Mesothelial cell of epicardium (in vitro differentiated cells): ENCODE results near the gene PDGFD. TPM values are rescaled to one million over a fixed set of nuclear protein-coding genes. Genes with fewer than 3 reads are reported as not detected.

Source experiments
- DNase-seq, 2 experiments: peaks; one replicate each; pipeline ENCODE4 v3.0.0; 2021; ENCODE audit warnings: low spot score in 2 of 2; ENCODE audit not compliant: unreplicated experiment in 2 of 2
- H3K27ac Mint-ChIP-seq: 2 replicates; pipeline ENCODE4 v1.8.0; 2021; ENCODE audit warnings: mixed read lengths
- H3K27me3 Mint-ChIP-seq: 2 replicates; pipeline ENCODE4 v1.8.0; 2021; ENCODE audit warnings: low read depth, mixed read lengths
- H3K36me3 Mint-ChIP-seq: 2 replicates; pipeline ENCODE4 v1.8.0; 2021; ENCODE audit warnings: mixed read lengths
- H3K4me1 Mint-ChIP-seq: 2 replicates; pipeline ENCODE4 v1.8.0; 2021; ENCODE audit warnings: mixed read lengths
- H3K4me3 Mint-ChIP-seq: 2 replicates; pipeline ENCODE4 v1.8.0; 2021; ENCODE audit warnings: mild to moderate bottlenecking, moderate library complexity, mixed read lengths
- H3K9me3 Mint-ChIP-seq: 2 replicates; pipeline ENCODE4 v1.8.0; 2021; ENCODE audit warnings: mixed read lengths
- total RNA-seq: library from RNA; stranded (reverse); gene quantifications from 3 replicates; pipeline ENCODE4 v1.2.1, GENCODE V29; 2021
- TF ChIP-seq, protein P1 (sequence below): fragments of 200-600 bp; sonication (generic); IDR thresholded peaks from one replicate; pipeline ENCODE4 v1.5.0; 2021; ENCODE audit warnings: antibody characterized with exemption; ENCODE audit not compliant: unreplicated experiment

PDGFD gene
- total RNA-seq, 1 donor from 2014 or later: 29.1 TPM

DNA sequence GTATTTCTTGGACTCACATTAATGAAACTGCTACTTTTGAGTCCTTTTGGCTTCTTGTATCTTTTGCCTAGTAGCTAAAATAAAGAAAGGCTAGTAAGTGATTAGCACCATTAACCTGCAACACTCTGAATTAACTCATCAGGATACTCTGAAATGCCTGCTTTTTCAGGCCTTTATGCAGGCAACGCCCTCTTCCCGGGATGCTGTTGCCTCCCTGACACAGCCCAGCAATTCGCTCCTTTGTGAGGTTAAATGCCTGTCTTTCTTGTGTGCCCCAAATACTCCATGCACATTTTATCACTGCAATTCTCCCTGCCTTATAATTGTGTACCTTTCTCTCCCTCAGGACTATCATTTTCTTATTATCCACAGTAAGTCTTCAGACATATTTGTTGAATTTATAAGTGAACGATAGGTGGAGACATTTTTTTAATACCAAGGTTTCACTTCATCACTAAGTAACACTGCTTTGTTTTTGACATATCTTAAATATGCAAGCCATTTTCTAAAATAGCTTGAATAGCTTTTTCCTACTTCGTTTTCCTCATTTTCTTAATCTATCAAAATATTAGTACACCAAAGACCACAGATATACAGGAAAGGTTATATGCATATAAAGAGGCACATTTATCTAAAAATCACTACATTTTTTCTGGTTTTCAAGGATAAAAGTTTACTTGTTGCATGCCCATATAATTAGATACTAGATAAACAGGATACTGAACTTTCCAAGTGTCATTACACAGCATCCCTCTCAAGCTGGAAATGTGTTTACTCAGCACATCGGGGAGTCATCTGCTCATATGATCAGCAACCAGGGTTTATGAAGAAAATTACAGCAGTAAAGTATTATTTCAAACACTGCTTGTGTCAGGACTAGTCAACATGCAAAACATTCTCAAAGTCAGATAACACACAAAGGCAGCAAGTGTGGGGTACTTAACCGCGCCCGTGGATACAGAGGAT lies 176.0 kb downstream of the PDGFD start:
- DNase-seq: no peak
- no peak overlapping the region for H3K27ac Mint-ChIP-seq
- TF ChIP-seq, protein P1, sequence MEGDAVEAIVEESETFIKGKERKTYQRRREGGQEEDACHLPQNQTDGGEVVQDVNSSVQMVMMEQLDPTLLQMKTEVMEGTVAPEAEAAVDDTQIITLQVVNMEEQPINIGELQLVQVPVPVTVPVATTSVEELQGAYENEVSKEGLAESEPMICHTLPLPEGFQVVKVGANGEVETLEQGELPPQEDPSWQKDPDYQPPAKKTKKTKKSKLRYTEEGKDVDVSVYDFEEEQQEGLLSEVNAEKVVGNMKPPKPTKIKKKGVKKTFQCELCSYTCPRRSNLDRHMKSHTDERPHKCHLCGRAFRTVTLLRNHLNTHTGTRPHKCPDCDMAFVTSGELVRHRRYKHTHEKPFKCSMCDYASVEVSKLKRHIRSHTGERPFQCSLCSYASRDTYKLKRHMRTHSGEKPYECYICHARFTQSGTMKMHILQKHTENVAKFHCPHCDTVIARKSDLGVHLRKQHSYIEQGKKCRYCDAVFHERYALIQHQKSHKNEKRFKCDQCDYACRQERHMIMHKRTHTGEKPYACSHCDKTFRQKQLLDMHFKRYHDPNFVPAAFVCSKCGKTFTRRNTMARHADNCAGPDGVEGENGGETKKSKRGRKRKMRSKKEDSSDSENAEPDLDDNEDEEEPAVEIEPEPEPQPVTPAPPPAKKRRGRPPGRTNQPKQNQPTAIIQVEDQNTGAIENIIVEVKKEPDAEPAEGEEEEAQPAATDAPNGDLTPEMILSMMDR: no peak
- no peaks in the 10 kb centered on the region for H3K27me3 Mint-ChIP-seq
- no peaks in the 10 kb centered on the region for H3K4me1 Mint-ChIP-seq
- no peak overlapping the region for H3K4me3 Mint-ChIP-seq
- peaks cover 22% of the 10 kb centered on the region for H3K36me3 Mint-ChIP-seq
- peaks cover 20% of the 10 kb centered on the region for H3K9me3 Mint-ChIP-seq

- TF ChIP-seq, protein P1: no peak
- H3K36me3 Mint-ChIP-seq: peaks cover 31% of the 10 kb centered on the region
- no peaks in the 10 kb centered on the region for H3K4me1 Mint-ChIP-seq
- no peak overlapping the region for H3K27ac Mint-ChIP-seq
- peaks cover 28% of the 10 kb centered on the region for H3K9me3 Mint-ChIP-seq
- no peak for DNase-seq
- H3K27me3 Mint-ChIP-seq: no peaks in the 10 kb centered on the region
- H3K4me3 Mint-ChIP-seq: no peak overlapping the region
Measured at GRCh38 chr11:103985041-103985440, 178.9 kb downstream of the PDGFD start.

GRCh38 chr11:103980108-103980507 lies 183.8 kb downstream of the PDGFD start:
- Mint-ChIP-seq H3K27me3 (no peaks in the 10 kb centered on the region), H3K4me3 (no peak overlapping the region), H3K36me3 (peaks cover 38% of the 10 kb centered on the region), H3K4me1 (peaks cover 17% of the 10 kb centered on the region), H3K27ac (no peak overlapping the region), H3K9me3 (peaks cover 46% of the 10 kb centered on the region)
- TF ChIP-seq, protein P1: no peak
- DNase-seq: no peak

DNA sequence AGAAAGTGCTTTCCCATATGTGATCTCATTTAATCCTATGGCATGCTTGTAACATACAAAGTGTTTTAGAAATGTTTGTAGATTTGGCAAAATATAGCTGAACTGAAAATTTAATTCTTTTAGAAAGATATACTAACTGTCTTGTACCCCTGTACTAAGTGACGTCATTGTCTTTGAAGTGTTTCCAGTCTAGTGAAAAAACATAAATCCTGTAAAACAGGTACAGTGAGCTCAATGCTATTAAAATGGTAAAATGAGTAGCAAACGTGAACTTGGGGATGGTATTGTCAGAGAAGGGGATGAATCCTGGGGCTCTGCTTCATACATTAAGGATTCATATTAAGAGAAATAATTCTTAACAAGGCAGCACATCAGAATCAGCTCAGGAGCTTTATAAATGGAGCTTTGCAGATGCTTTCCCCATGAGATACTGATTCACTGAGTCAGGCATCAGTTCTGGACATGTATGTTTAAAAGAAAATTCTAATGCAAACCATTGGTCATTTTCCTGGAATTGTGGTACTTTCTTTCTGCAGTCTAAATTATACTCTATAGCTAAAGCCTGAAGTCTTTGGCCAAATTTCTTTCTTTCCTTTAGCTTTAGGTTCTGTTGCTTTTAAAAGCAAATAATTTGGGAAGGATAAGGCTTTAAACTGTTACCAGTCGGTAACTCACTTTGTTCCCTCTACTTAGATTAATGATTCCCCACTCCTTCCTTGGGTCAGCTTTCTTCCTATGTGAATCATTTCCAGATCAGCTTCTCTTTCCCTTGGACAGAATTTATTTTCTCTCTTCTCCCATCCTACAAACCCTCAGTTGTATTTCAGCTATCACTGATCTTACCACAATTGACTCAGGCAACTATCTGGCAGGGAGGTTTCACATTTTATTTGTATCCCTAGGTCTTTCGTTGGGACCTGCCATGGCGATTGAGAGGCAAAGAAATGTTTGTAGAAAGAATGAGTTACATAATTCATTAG lies 185.0 kb downstream of the PDGFD start:
- Mint-ChIP-seq H3K4me3 (no peak overlapping the region), H3K36me3 (peaks cover 33% of the 10 kb centered on the region), H3K27me3 (no peaks in the 10 kb centered on the region), H3K9me3 (peaks cover 41% of the 10 kb centered on the region), H3K27ac (peak overlapping the region; percentile 26), H3K4me1 (peaks cover 17% of the 10 kb centered on the region)
- TF ChIP-seq, protein P1: no peak
- DNase-seq: no peak

GRCh38 chr11:103972013-103972412 lies 191.9 kb downstream of the PDGFD start:
- DNase-seq: no peak
- no peak overlapping the region for H3K27ac Mint-ChIP-seq
- TF ChIP-seq, protein P1: no peak
- no peak overlapping the region for H3K4me3 Mint-ChIP-seq
- H3K9me3 Mint-ChIP-seq: peaks cover 18% of the 10 kb centered on the region
- H3K27me3 Mint-ChIP-seq: no peaks in the 10 kb centered on the region
- H3K4me1 Mint-ChIP-seq: no peaks in the 10 kb centered on the region
- peaks cover 11% of the 10 kb centered on the region for H3K36me3 Mint-ChIP-seq
